Measurements from ENCODE around the gene TRRAP.
"Not testable (repeated sequence)": the region's sequence is repeated elsewhere in the genome, so short reads cannot be mapped to it uniquely, and the experiment has no call there.

Gene TRRAP

DNA sequence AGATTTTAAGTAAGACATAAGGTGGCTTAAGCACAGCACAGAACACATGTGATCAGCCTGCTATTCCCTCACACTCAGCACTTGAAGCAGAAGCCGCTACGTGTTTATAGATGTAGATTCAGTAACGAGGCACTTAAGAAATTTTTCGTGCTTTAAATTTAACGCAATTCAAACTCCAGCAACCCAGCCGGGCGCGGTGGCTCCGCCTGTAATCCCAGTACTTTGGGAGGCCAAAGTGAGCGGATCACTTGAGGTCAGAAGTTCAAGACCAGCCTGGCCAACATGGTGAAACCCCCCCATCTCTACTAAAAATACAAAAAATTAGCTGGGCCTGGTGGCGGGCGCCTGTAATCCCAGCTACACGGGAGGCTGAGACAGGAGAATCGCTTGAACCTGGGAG, 167.9 kb downstream of the TRRAP start:
- peaks cover 78% of the 10 kb centered on the region for H3K36me3 ChIP-seq (ENCODE audit: control insufficient read depth, insufficient read depth, low read length)

DNA sequence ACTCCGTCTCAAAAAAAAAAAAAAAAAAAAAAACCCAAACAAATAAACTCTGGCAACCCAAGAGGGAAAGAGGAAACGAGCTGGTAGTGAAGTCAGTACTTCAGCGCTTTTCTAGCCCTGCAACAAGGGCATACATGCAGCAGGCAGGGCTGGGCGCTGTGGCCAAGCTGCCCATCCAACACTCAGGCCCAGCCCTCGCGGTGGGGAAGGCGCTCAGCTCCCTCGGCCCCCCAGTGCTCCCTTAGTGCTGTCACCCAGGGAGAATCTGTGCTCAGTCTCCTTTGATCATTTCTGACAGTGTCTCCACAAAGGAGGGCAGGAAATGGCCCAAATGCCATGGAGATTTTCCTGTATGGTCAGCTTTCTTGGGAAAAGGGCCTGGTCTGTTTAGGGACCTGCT, 168.4 kb downstream of the TRRAP start:
- Histone ChIP-seq H3K27me3 (ENCODE audit: control insufficient read depth, insufficient read depth, low read length) (no peaks in the 10 kb centered on the region), H3K4me3 (ENCODE audit: low read depth, low read length) (no peak overlapping the region), H3K9ac (ENCODE audit: low read length) (no peak overlapping the region), H3K4me1 (ENCODE audit: control insufficient read depth, insufficient read depth, low read length) (no peaks in the 10 kb centered on the region), H3K36me3 (ENCODE audit: control insufficient read depth, insufficient read depth, low read length) (peaks cover 78% of the 10 kb centered on the region), H3K9me3 (ENCODE audit: control insufficient read depth, insufficient read depth, low read depth, low read length) (no peaks in the 10 kb centered on the region), H3K27ac (ENCODE audit: low read depth, low read length) (no peak overlapping the region)

More for the DNA sequence above, 167.9 kb downstream of the TRRAP start:
- not testable (repeated sequence) for H3K4me3 ChIP-seq (ENCODE audit: low read depth, low read length); H3K9me3 ChIP-seq (ENCODE audit: control insufficient read depth, insufficient read depth, low read depth, low read length); H3K4me1 ChIP-seq (ENCODE audit: control insufficient read depth, insufficient read depth, low read length); H3K27ac ChIP-seq (ENCODE audit: low read depth, low read length); H3K27me3 ChIP-seq (ENCODE audit: control insufficient read depth, insufficient read depth, low read length); H3K9ac ChIP-seq (ENCODE audit: low read length)

DNA sequence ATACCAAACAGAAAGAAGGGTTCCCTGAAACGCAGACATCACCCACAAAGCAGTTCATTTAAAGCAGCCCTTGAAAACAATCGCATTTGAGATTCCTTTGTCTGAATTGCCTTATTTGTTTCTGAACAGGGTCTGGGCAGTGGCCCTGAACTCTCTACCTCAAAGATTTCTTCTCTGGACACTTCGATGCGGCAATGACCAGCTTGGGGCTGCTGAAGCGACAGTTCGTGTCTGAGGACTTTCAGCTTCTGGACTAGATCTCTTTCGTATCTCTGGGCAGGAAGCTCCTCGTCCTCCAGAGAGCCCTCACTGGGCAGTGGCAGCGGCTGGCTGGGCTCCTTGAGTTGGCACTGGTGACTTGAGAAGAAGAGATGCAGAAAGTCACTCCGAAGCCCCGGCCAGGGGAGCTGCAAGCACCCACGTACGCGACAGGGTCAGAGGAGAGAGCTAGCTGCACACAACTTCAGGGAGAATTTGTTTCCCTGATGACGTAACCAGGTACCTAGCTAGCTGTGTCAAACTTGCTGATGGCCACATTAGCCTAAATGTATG, 169.3 kb downstream of the TRRAP start:
- Histone ChIP-seq H3K27me3 (ENCODE audit: control insufficient read depth, insufficient read depth, low read length) (no peaks in the 10 kb centered on the region), H3K36me3 (ENCODE audit: control insufficient read depth, insufficient read depth, low read length) (peaks cover 82% of the 10 kb centered on the region), H3K27ac (ENCODE audit: low read depth, low read length) (no peak overlapping the region), H3K9ac (ENCODE audit: low read length) (no peak overlapping the region), H3K9me3 (ENCODE audit: control insufficient read depth, insufficient read depth, low read depth, low read length) (no peaks in the 10 kb centered on the region), H3K4me1 (ENCODE audit: control insufficient read depth, insufficient read depth, low read length) (no peaks in the 10 kb centered on the region), H3K4me3 (ENCODE audit: low read depth, low read length) (no peak overlapping the region)

DNA sequence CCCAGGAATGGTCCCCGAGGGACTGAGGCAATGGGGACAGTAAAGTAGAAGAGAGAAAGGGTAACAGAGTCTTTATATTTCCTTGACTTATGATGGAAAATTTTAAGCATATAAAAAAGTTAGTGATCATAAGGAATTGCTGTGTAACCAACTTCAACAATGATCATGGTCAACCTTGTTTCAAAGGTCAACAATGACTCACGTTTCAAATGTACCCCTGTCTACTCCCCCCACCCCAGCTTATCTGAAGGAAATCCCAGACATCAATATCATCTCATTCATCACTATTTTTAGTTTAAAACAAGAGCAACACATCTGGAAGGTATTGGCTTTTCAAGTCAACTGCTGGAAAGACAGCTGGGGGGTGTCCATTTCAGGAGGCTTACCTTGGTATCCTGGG, 172.6 kb downstream of the TRRAP start:
- Histone ChIP-seq H3K4me1 (ENCODE audit: control insufficient read depth, insufficient read depth, low read length) (no peaks in the 10 kb centered on the region), H3K4me3 (ENCODE audit: low read depth, low read length) (no peak overlapping the region), H3K27ac (ENCODE audit: low read depth, low read length) (no peak overlapping the region), H3K36me3 (ENCODE audit: control insufficient read depth, insufficient read depth, low read length) (peaks cover 81% of the 10 kb centered on the region), H3K9ac (ENCODE audit: low read length) (no peak overlapping the region), H3K9me3 (ENCODE audit: control insufficient read depth, insufficient read depth, low read depth, low read length) (no peaks in the 10 kb centered on the region), H3K27me3 (ENCODE audit: control insufficient read depth, insufficient read depth, low read length) (no peaks in the 10 kb centered on the region)

DNA sequence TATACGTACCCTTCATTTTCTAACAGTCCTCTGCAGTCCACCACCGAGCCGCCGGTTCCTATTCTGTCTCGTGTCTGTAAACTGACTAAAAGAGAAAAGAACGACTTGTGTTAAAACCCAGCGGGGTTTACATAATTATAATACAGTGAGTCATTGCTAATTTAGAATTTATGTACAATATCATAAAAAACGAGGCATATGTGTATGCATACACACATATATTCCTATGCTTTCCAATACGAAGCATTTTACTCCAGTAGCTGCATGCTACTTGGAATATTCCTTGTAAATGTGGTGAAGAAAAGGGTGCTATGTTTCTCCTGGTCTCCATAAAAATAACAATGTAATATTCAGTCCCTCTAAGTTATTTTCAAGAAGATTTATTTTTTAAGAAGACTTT, 176.4 kb downstream of the TRRAP start:
- H3K36me3 ChIP-seq (ENCODE audit: control insufficient read depth, insufficient read depth, low read length): peaks cover 67% of the 10 kb centered on the region
- no peak overlapping the region for H3K4me3 ChIP-seq (ENCODE audit: low read depth, low read length)
- no peaks in the 10 kb centered on the region for H3K27me3 ChIP-seq (ENCODE audit: control insufficient read depth, insufficient read depth, low read length)
- no peaks in the 10 kb centered on the region for H3K4me1 ChIP-seq (ENCODE audit: control insufficient read depth, insufficient read depth, low read length)
- H3K27ac ChIP-seq (ENCODE audit: low read depth, low read length): no peak overlapping the region
- H3K9me3 ChIP-seq (ENCODE audit: control insufficient read depth, insufficient read depth, low read depth, low read length): no peaks in the 10 kb centered on the region
- no peak overlapping the region for H3K9ac ChIP-seq (ENCODE audit: low read length)

DNA sequence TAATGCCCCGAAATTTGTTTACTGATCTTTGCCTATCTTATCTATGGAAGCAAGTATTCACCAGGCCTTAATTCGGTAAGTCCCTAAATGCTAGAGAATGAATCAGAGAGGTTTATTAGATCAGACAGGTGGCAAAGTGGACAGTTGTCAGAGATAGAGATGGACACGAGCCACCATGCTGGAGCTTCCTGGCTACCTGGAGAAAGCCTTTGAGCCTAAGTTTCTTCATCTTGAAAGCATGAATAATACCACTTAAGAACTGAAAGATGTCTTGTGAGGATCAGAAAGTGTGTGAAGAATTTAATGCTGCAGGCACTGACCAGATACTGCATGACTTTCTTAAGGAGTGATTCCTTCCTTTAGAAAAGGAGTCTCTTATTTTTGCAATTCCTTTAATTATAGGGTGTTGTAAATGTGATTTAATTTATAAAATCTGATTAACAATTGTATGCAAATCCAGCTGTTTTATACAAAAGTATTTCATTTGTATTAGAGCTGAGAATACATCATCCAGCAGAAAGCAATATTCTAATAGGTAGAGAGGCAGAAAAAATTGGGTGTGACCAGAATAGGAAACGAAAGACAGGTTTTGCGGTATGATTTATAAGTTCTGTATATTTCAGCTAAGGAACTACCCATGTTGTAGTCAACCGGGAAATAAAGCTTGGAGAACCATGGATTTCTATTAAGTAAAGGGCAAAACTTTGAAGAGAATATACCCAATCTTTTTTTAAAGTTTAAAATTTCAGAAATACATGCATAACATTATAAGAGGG, 182.9 kb downstream of the TRRAP start:
- Histone ChIP-seq H3K4me1 (ENCODE audit: control insufficient read depth, insufficient read depth, low read length) (no peaks in the 10 kb centered on the region), H3K27ac (ENCODE audit: low read depth, low read length) (no peak overlapping the region), H3K4me3 (ENCODE audit: low read depth, low read length) (no peak overlapping the region), H3K27me3 (ENCODE audit: control insufficient read depth, insufficient read depth, low read length) (no peaks in the 10 kb centered on the region), H3K9ac (ENCODE audit: low read length) (no peak overlapping the region), H3K36me3 (ENCODE audit: control insufficient read depth, insufficient read depth, low read length) (peaks cover 12% of the 10 kb centered on the region), H3K9me3 (ENCODE audit: control insufficient read depth, insufficient read depth, low read depth, low read length) (no peaks in the 10 kb centered on the region)

All from HUES6 (cell line).